Natural killer cell (primary cell): Measurements from ENCODE around the gene CSNK1A1. TPM values are rescaled to one million over a fixed set of nuclear protein-coding genes. Genes with fewer than 3 reads are reported as not detected.
"Not testable (repeated sequence)": the region's sequence is repeated elsewhere in the genome, so short reads cannot be mapped to it uniquely, and the experiment has no call there.

Source experiments
- ATAC-seq, 3 donors: fragments of 150-1000 bp in 2 of 3; fragments of 200-7000 bp in 1 of 3; cut with Tn5 transposase; 1 replicate in 1 of 3; 2 replicates in 2 of 3; pipeline ENCODE4 v1.10.0; 2021; ENCODE audit warnings: mild to moderate bottlenecking in 2 of 3, moderate library complexity in 2 of 3
- DNase-seq, 2 donors: peaks; one replicate each; pipeline versions ENCODE4 v3.0.0 to v3.0.0-alpha.2; 2013 to 2021; ENCODE audit warnings: mixed read lengths in 1 of 2
- H3K27ac ChIP-seq: one replicate; pipeline ENCODE4 v1.5.1; 2013; ENCODE audit warnings: mild to moderate bottlenecking, low read length
- H3K27me3 ChIP-seq: one replicate; pipeline ENCODE4 v1.6.1; 2013; ENCODE audit warnings: low read length; ENCODE audit not compliant: control insufficient read depth, insufficient read depth
- H3K36me3 ChIP-seq: one replicate; pipeline ENCODE4 v1.6.1; 2013; ENCODE audit warnings: low read length; ENCODE audit not compliant: control insufficient read depth, insufficient read depth
- H3K4me1 ChIP-seq: one replicate; pipeline ENCODE4 v1.6.1; 2013; ENCODE audit warnings: low read length; ENCODE audit not compliant: control insufficient read depth, insufficient read depth
- H3K4me3 ChIP-seq: one replicate; pipeline ENCODE4 v1.5.1; 2013; ENCODE audit warnings: low read length
- H3K9me3 ChIP-seq: one replicate; pipeline ENCODE4 v1.6.1; 2013; ENCODE audit warnings: low read length; ENCODE audit not compliant: control insufficient read depth, insufficient read depth
- H3K27ac Mint-ChIP-seq, 2 donors: one replicate each; pipeline ENCODE4 v1.8.0; 2022; ENCODE audit warnings: mild to moderate bottlenecking in 2 of 2, mixed read lengths in 2 of 2, moderate library complexity in 1 of 2
- H3K27me3 Mint-ChIP-seq, 2 donors: one replicate each; pipeline ENCODE4 v1.8.0; 2022; ENCODE audit warnings: low read depth in 2 of 2, mixed read lengths in 2 of 2
- H3K36me3 Mint-ChIP-seq: one replicate; pipeline ENCODE4 v1.8.0; 2022; ENCODE audit warnings: mixed read lengths
- H3K4me1 Mint-ChIP-seq, 2 donors: one replicate each; pipeline ENCODE4 v1.8.0; 2022; ENCODE audit warnings: mixed read lengths in 2 of 2
- H3K4me3 Mint-ChIP-seq: one replicate; pipeline ENCODE4 v1.8.0; 2022; ENCODE audit warnings: mild to moderate bottlenecking, moderate library complexity, mixed read lengths
- H3K9me3 Mint-ChIP-seq, 2 donors: one replicate each; pipeline ENCODE4 v1.8.0; 2022; ENCODE audit warnings: mixed read lengths in 2 of 2
- CTCF ChIP-seq: fragments of 200-600 bp; IDR thresholded peaks from one replicate; pipeline ENCODE4 v1.8.0; 2022; ENCODE audit warnings: antibody characterized with exemption
- WGBS: methylation state at CpG from one replicate; pipeline ENCODE4 v1.1.7; 2013; ENCODE audit warnings: missing lambda C conversion rate; ENCODE audit not compliant: insufficient coverage; 5-methylcytosine and 5-hydroxymethylcytosine counted together
- intact Hi-C: fragments of 100-400 bp; cut with micrococcal nuclease; formaldehyde crosslinking; loops from one replicate; pipeline ENCODE4 v1.14.2; 2022
- total RNA-seq, 4 donors: library from RNA; stranded (reverse); fragments of 120-200 nt in 1 of 4; gene quantifications; one replicate each; pipeline versions ENCODE4 v1.2.3 to v1.2.4, GENCODE V29; 2013 to 2022

CSNK1A1 gene
- total RNA-seq, 3 donors from 2014 or later (not counting 1 experiment from before 2014, with no cell fraction given) = 183 to 209 (median 206) TPM

GRCh38 chr5:149466457-149466972, 84.7 kb downstream of the CSNK1A1 start:
- Mint-ChIP-seq H3K27me3 (peaks cover 0 to 4% of the 10 kb centered on the region in 2 donors), H3K4me1 (no peaks in the 10 kb centered on the region), H3K4me3 (no peak overlapping the region), H3K27ac (no peak overlapping the region), H3K36me3 (no peaks in the 10 kb centered on the region), H3K9me3 (no peaks in the 10 kb centered on the region)
- intact Hi-C loops = no loop called here
- Histone ChIP-seq H3K36me3 (no peaks in the 10 kb centered on the region), H3K4me1 (no peaks in the 10 kb centered on the region), H3K4me3 (no peak overlapping the region), H3K27me3 (no peaks in the 10 kb centered on the region), H3K27ac (no peak overlapping the region), H3K9me3 (no peaks in the 10 kb centered on the region)
- TF ChIP-seq CTCF = no peak
- WGBS = 75% methylated on average over 17 of the region's 17 CpGs
- DNase-seq = no peak
- no peak for ATAC-seq

- H3K27ac Mint-ChIP-seq = no peak overlapping the region
- WGBS = 77% methylated on average over 8 of the region's 8 CpGs
- no peaks in the 10 kb centered on the region for H3K4me1 ChIP-seq
- no peaks in the 10 kb centered on the region for H3K27me3 ChIP-seq
- DNase-seq (no peak), ATAC-seq (no peak)
- H3K27ac ChIP-seq = no peak overlapping the region
- TF ChIP-seq CTCF = no peak
- H3K9me3 ChIP-seq = no peaks in the 10 kb centered on the region
- intact Hi-C loops = no loop called here
- H3K27me3 Mint-ChIP-seq = peaks cover 5 to 7% of the 10 kb centered on the region in 2 donors
- no peaks in the 10 kb centered on the region for H3K36me3 Mint-ChIP-seq
- H3K9me3 Mint-ChIP-seq = no peaks in the 10 kb centered on the region
- H3K4me3 ChIP-seq = no peak overlapping the region
- H3K4me3 Mint-ChIP-seq = no peak overlapping the region
- no peaks in the 10 kb centered on the region for H3K4me1 Mint-ChIP-seq
- no peaks in the 10 kb centered on the region for H3K36me3 ChIP-seq
These were observed 86.3 kb downstream of the CSNK1A1 start for GRCh38 chr5:149464796-149465489.

GRCh38 chr5:149461907-149462306, 89.3 kb downstream of the CSNK1A1 start:
- H3K4me3 Mint-ChIP-seq, H3K4me1 Mint-ChIP-seq, DNase-seq, H3K27ac Mint-ChIP-seq, H3K9me3 ChIP-seq, ATAC-seq, H3K27me3 Mint-ChIP-seq, H3K36me3 Mint-ChIP-seq, H3K4me1 ChIP-seq, H3K27ac ChIP-seq, intact Hi-C loops, H3K27me3 ChIP-seq, H3K4me3 ChIP-seq, H3K9me3 Mint-ChIP-seq, H3K36me3 ChIP-seq: not testable (repeated sequence)
- WGBS = 75% methylated on average over 6 of the region's 6 CpGs

DNA sequence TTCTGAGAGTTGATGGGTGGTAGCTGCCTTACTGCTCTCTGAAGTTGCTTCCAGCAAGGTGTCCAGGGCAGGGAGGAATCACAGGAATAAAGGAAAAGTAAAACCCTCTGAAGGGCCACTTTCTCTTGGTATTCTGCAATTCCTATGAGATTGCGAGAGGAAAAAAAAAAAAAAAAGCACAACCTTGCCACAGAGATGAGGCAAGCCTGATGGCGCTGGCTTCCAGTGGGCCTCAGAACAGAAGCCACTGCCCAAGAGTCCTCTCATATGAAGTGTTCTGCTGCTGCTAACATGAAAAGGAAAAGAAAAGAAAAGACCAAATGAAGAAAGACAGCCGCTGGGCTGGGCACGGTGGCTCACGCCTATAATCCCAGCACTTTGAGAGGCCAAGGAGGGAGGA, 91.3 kb downstream of the CSNK1A1 start:
- ATAC-seq (no peak), DNase-seq (no peak)
- WGBS = 89% methylated on average over 5 of the region's 5 CpGs
- H3K36me3 ChIP-seq = no peaks in the 10 kb centered on the region
- H3K27me3 ChIP-seq = no peaks in the 10 kb centered on the region
- H3K36me3 Mint-ChIP-seq = no peaks in the 10 kb centered on the region
- peaks cover 5 to 7% of the 10 kb centered on the region in 2 donors for H3K27me3 Mint-ChIP-seq
- TF ChIP-seq CTCF = no peak
- no peaks in the 10 kb centered on the region for H3K4me1 ChIP-seq
- no peaks in the 10 kb centered on the region for H3K9me3 Mint-ChIP-seq
- H3K4me3 ChIP-seq = no peak overlapping the region
- no peak overlapping the region for H3K4me3 Mint-ChIP-seq
- intact Hi-C loops = no loop called here
- H3K4me1 Mint-ChIP-seq = no peaks in the 10 kb centered on the region
- no peaks in the 10 kb centered on the region for H3K9me3 ChIP-seq
- H3K27ac ChIP-seq = no peak overlapping the region
- H3K27ac Mint-ChIP-seq = no peak overlapping the region
